DND-41 (cell line): ENCODE measurements around the gene NDUFAF3.

ENCODE experiments used
- ATAC-seq: fragments of 200-7000 bp; cut with Tn5 transposase; 3 replicates; pipeline ENCODE4 v1.9.1; 2021; ENCODE audit warnings: low read depth; ENCODE audit not compliant: insufficient read depth
- DNase-seq: peaks from one replicate; pipeline ENCODE4 v3.0.0-alpha.2; 2020
- H2AFZ ChIP-seq: 2 replicates; pipeline ENCODE4 v1.6.0; 2012; ENCODE audit warnings: low read depth, low read length
- H3K27ac ChIP-seq: 2 replicates; pipeline ENCODE4 v1.5.1; 2012; ENCODE audit warnings: low read length, inconsistent platforms
- H3K27me3 ChIP-seq: fragments of 200-600 bp; sonication (generic); 2 replicates; pipeline ENCODE4 v1.6.0; 2012; ENCODE audit warnings: low read length, mild to moderate bottlenecking, inconsistent platforms; ENCODE audit not compliant: insufficient read depth, poor library complexity
- H3K36me3 ChIP-seq: 2 replicates; pipeline ENCODE4 v1.5.1; 2012; ENCODE audit warnings: low read length, inconsistent platforms; ENCODE audit not compliant: insufficient read depth
- H3K4me1 ChIP-seq: 2 replicates; pipeline ENCODE4 v1.5.1; 2012; ENCODE audit warnings: mild to moderate bottlenecking, low read length; ENCODE audit not compliant: insufficient read depth
- H3K4me2 ChIP-seq: 2 replicates; pipeline ENCODE4 v1.6.0; 2012; ENCODE audit warnings: mild to moderate bottlenecking, moderate library complexity, low read length, inconsistent platforms; ENCODE audit not compliant: insufficient read depth
- H3K4me3 ChIP-seq, 2 experiments: fragments of 200-600 bp in 1 of 2; shearing (Covaris generic) in 1 of 2; 2 replicates each; pipeline ENCODE4 v1.5.1; 2012 to 2016; ENCODE audit warnings: inconsistent platforms in 2 of 2, low read length in 2 of 2, mild to moderate bottlenecking in 2 of 2, low read depth in 1 of 2, moderate library complexity in 1 of 2
- H3K79me2 ChIP-seq: 2 replicates; pipeline ENCODE4 v1.6.0; 2012; ENCODE audit warnings: low read length, inconsistent platforms; ENCODE audit not compliant: insufficient read depth
- H3K9ac ChIP-seq: 2 replicates; pipeline ENCODE4 v1.6.0; 2012; ENCODE audit warnings: low read depth, mild to moderate bottlenecking, inconsistent platforms, low read length, moderate library complexity
- H3K9me3 ChIP-seq: 2 replicates; pipeline ENCODE4 v1.5.1; 2012; ENCODE audit warnings: low read length, moderate library complexity, mild to moderate bottlenecking, inconsistent platforms; ENCODE audit not compliant: insufficient read depth, severe bottlenecking
- H4K20me1 ChIP-seq: 2 replicates; pipeline ENCODE4 v1.6.0; 2012; ENCODE audit warnings: low read length; ENCODE audit not compliant: insufficient read depth
- EZH2 ChIP-seq: IDR thresholded peaks from 3 replicates; pipeline ENCODE4 v1.6.1; 2012; ENCODE audit warnings: borderline replicate concordance, low read depth, mild to moderate bottlenecking, moderate library complexity, low read length, inconsistent platforms; ENCODE audit not compliant: severe bottlenecking
- TF ChIP-seq, protein P1 (sequence below): IDR thresholded peaks from 2 replicates; pipeline ENCODE4 v1.5.1; 2012; ENCODE audit warnings: borderline replicate concordance, low read length, moderate library complexity, mild to moderate bottlenecking; ENCODE audit not compliant: poor library complexity, severe bottlenecking; ENCODE audit errors: extremely low read depth

The NDUFAF3 gene, protein sequence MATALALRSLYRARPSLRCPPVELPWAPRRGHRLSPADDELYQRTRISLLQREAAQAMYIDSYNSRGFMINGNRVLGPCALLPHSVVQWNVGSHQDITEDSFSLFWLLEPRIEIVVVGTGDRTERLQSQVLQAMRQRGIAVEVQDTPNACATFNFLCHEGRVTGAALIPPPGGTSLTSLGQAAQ

DNA sequence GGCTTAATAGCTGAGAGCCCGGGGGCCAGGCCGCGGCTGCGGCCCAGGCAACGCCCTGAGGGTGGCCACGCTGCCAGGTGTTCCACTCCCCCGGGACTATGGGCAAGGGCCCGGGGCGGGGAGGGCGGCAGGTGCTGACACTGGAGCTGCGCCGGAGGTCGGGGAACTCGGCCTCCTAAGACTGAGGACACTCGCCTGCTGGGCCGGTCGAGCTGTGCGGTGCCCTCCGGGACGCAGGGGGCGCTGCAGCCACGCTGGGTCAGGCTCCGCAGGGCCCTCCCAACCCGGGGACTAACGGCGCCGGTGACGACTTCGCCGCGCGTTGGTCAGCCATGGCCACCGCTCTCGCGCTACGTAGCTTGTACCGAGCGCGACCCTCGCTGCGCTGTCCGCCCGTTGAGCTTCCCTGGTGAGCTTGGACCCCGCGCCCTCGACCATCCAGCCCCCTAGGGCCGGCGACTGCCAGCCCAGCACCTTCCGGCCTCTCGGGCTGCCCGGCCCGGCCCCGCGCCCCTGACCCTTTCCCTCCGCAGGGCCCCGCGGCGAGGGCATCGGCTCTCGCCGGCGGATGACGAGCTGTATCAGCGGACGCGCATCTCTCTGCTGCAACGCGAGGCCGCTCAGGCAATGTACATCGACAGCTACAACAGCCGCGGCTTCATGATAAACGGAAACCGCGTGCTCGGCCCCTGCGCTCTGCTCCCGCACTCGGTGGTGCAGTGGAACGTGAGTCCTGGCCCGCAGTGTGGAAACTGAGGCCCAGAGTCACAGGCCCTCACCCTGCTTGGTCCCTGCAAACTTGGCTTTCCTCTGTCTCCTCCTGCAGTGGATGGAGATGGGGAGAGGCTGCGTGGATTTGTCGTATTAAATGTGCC, at the start of gene NDUFAF3:
Gene NDUFAF3, plus strand, starts transcription at position 309 of the 875 bp plus-strand sequence. Its CDS starts 24 bp downstream, at position 333.
- no peaks in the 10 kb centered on the region for H3K9me3 ChIP-seq
- H3K36me3 ChIP-seq = peaks cover 51% of the 10 kb centered on the region
- ATAC-seq (peak; percentile 78), DNase-seq (peak; percentile 96)
- H3K27ac ChIP-seq = peak within 1 kb of the TSS; percentile 99
- TF ChIP-seq, protein P1, sequence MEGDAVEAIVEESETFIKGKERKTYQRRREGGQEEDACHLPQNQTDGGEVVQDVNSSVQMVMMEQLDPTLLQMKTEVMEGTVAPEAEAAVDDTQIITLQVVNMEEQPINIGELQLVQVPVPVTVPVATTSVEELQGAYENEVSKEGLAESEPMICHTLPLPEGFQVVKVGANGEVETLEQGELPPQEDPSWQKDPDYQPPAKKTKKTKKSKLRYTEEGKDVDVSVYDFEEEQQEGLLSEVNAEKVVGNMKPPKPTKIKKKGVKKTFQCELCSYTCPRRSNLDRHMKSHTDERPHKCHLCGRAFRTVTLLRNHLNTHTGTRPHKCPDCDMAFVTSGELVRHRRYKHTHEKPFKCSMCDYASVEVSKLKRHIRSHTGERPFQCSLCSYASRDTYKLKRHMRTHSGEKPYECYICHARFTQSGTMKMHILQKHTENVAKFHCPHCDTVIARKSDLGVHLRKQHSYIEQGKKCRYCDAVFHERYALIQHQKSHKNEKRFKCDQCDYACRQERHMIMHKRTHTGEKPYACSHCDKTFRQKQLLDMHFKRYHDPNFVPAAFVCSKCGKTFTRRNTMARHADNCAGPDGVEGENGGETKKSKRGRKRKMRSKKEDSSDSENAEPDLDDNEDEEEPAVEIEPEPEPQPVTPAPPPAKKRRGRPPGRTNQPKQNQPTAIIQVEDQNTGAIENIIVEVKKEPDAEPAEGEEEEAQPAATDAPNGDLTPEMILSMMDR = peak; percentile 96
- TF ChIP-seq EZH2 = no peak
- peak within 1 kb of the TSS; percentile 95 for H3K4me2 ChIP-seq
- H3K4me3 ChIP-seq = peak within 1 kb of the TSS; percentile 51 to 94
- peaks cover 83% of the 10 kb centered on the region for H3K4me1 ChIP-seq
- H3K9ac ChIP-seq = peak within 1 kb of the TSS; percentile 96
- peaks cover 69% of the 10 kb centered on the region for H3K79me2 ChIP-seq
- peaks cover 28% of the 10 kb centered on the region; the same call in 1 of the 2 replicates for H4K20me1 ChIP-seq
- H3K27me3 ChIP-seq = no peaks in the 10 kb centered on the region
- peak within 1 kb of the TSS; percentile 85 for H2AFZ ChIP-seq

DNA sequence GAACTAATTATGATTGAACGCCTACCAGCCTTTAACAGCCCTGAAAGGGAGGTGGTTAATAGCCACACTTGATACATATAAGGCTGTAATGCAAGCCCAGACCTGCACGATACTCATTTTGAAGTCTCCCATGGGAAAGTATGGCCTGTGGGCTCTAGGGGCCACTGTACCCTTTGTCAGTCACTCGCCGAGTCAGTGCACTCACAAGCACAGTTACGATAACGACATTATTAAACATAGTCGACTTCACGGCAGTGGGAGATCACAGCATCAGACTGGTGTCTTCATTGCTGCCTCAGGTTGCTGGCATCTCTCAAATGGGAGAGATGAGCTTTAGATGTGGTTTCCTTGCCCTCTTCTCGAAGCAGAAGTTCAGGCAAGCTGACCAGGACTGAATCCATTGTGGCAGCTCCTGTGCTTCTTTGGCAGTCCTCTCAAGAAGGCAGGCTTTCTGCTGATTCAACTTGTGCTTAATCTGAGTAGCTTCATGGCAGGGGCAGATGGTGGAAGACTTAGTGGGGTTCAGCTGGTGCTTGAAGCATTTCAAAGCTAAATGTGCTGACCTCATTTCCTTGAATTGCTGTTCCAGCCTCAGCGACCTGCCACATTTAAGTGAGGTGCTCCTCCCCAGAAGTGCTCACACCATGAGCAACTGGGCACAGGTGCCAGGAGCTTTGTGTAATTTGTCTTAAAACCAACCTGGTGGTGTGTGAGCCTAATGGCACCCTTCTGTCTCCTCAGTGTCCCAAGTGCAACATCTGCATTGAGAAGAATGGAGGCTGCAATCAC, 47.7 kb upstream of the NDUFAF3 start:
- Histone ChIP-seq H3K27me3 (no peaks in the 10 kb centered on the region), H3K36me3 (peaks cover 87% of the 10 kb centered on the region)
- TF ChIP-seq, protein P1 = no peak
- no peak for TF ChIP-seq EZH2

DNA sequence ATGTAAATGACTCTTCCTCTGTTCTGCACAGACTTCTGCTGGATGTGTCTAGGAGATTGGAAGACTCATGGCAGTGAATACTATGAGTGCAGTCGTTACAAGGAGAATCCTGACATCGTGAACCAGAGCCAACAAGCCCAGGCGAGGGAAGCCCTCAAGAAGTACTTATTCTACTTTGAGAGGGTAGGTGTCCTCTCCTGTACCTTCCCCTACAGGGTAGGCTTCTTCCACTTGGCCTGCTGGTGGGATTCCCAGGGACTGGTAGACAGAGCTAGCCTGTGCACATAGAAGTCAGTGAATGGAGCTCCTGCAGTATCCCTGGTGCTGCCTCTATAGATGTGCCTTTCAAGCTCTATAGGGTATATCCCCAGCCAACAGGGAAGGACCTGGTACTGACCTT, 42.5 kb upstream of the NDUFAF3 start:
- no peak overlapping the region for H3K9ac ChIP-seq
- H3K9me3 ChIP-seq = no peaks in the 10 kb centered on the region
- H4K20me1 ChIP-seq = 0 out of 2 replicates have a peak, but pooled peaks cover 2% of the 10 kb centered on the region
- H3K4me3 ChIP-seq = no peak overlapping the region
- H3K27me3 ChIP-seq = no peaks in the 10 kb centered on the region
- peaks cover 85% of the 10 kb centered on the region for H3K36me3 ChIP-seq
- DNase-seq (no peak), ATAC-seq (no peak)
- H3K4me2 ChIP-seq = no peak overlapping the region
- H3K79me2 ChIP-seq = no peaks in the 10 kb centered on the region
- TF ChIP-seq, protein P1 = no peak
- no peak for TF ChIP-seq EZH2
- H2AFZ ChIP-seq = no peak overlapping the region
- H3K4me1 ChIP-seq = no peaks in the 10 kb centered on the region
- H3K27ac ChIP-seq = no peak overlapping the region

More for the DNA sequence above, 47.7 kb upstream of the NDUFAF3 start:
- Histone ChIP-seq H4K20me1 (0 out of 2 replicates have a peak, but pooled peaks cover 2% of the 10 kb centered on the region), H3K9me3 (no peaks in the 10 kb centered on the region), H3K79me2 (no peaks in the 10 kb centered on the region), H3K4me1 (no peaks in the 10 kb centered on the region), H3K27ac (no peak overlapping the region), H3K4me2 (no peak overlapping the region), H3K9ac (no peak overlapping the region), H3K4me3 (no peak overlapping the region), H2AFZ (no peak overlapping the region)
- ATAC-seq (no peak), DNase-seq (no peak)
